Retina (tissue), 1 donor: ENCODE results near the gene WWTR1.

ENCODE experiments used
- DNase-seq: peaks from one replicate; pipeline ENCODE4 v3.0.0-alpha.2; 2016

Gene WWTR1

GRCh38 chr3:149589332-149589731 lies 68.5 kb downstream of the WWTR1 start:
- DNase-seq, result no peak

GRCh38 chr3:149588909-149589308 lies 68.9 kb downstream of the WWTR1 start:
- no peak for DNase-seq

GRCh38 chr3:149587383-149587782 lies 70.4 kb downstream of the WWTR1 start:
- DNase-seq, result no peak

GRCh38 chr3:149586871-149587270 lies 71.0 kb downstream of the WWTR1 start:
- no peak for DNase-seq

- DNase-seq, result no peak
Measured at GRCh38 chr3:149585401-149585726, 72.5 kb downstream of the WWTR1 start.

GRCh38 chr3:149583921-149584635 lies 73.7 kb downstream of the WWTR1 start:
- DNase-seq, result no peak

GRCh38 chr3:149582395-149582794 lies 75.4 kb downstream of the WWTR1 start:
- no peak for DNase-seq

GRCh38 chr3:149581681-149582370 lies 76.0 kb downstream of the WWTR1 start:
- no peak for DNase-seq

GRCh38 chr3:149581248-149581647 lies 76.6 kb downstream of the WWTR1 start:
- no peak for DNase-seq

GRCh38 chr3:149579838-149580542 lies 77.8 kb downstream of the WWTR1 start:
- no peak for DNase-seq

- no peak for DNase-seq
Measured at GRCh38 chr3:149579161-149579560, 78.7 kb downstream of the WWTR1 start.

GRCh38 chr3:149577801-149578200 lies 80.0 kb downstream of the WWTR1 start:
- DNase-seq, result no peak

- no peak for DNase-seq
Measured at GRCh38 chr3:149575961-149576564, 81.8 kb downstream of the WWTR1 start.

GRCh38 chr3:149575213-149575960 lies 82.4 kb downstream of the WWTR1 start:
- no peak for DNase-seq

- no peak for DNase-seq
Measured at GRCh38 chr3:149572796-149573414, 84.9 kb downstream of the WWTR1 start.

- DNase-seq, result no peak
Measured at GRCh38 chr3:149571381-149571780, 86.4 kb downstream of the WWTR1 start.

GRCh38 chr3:149570016-149570415 lies 87.8 kb downstream of the WWTR1 start:
- DNase-seq, result no peak

GRCh38 chr3:149567381-149567780 lies 90.4 kb downstream of the WWTR1 start:
- no peak for DNase-seq

- no peak for DNase-seq
Measured at GRCh38 chr3:149566292-149566975, 91.4 kb downstream of the WWTR1 start.

GRCh38 chr3:149564079-149564478 lies 93.7 kb downstream of the WWTR1 start:
- no peak for DNase-seq

GRCh38 chr3:149563114-149563513 lies 94.7 kb downstream of the WWTR1 start:
- no peak for DNase-seq

GRCh38 chr3:149560617-149561016 lies 97.2 kb downstream of the WWTR1 start:
- no peak for DNase-seq
